HG02678 (cell line): Measurements from ENCODE around the gene DUSP7.
"Not testable (repeated sequence)": the region's sequence is repeated elsewhere in the genome, so short reads cannot be mapped to it uniquely, and the experiment has no call there.

ENCODE experiments used
- ATAC-seq: cut with Tn5 transposase; IDR thresholded peaks from one replicate; pipeline ENCODE4 v1.9.1; 2021; ENCODE audit warnings: mild to moderate bottlenecking, moderate library complexity; ENCODE audit not compliant: unreplicated experiment

DUSP7 gene

DNA sequence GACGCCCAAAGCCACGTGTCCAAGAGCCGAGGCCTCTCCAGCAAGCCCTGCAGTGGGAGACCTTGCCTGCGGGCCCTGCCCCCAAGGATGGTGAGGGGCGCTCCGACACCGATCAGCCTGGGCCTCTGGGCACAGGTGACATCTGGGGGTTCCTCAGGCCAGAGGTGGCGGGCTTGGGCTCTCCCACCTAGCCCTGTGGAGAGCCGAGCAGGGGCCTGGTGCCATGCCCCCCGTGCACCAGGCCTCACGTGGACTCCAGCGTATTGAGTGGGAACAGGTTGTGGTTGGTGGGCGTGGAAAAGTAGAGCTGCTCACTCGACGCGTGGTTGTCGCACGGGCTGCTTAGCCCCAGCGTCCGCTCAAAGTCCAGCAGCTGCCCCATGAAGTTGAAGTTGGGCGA, 5.8 kb downstream of the DUSP7 start:
- no peak for ATAC-seq

GRCh38 chr3:52049503-52049902, 6.9 kb downstream of the DUSP7 start:
- no peak for ATAC-seq

DNA sequence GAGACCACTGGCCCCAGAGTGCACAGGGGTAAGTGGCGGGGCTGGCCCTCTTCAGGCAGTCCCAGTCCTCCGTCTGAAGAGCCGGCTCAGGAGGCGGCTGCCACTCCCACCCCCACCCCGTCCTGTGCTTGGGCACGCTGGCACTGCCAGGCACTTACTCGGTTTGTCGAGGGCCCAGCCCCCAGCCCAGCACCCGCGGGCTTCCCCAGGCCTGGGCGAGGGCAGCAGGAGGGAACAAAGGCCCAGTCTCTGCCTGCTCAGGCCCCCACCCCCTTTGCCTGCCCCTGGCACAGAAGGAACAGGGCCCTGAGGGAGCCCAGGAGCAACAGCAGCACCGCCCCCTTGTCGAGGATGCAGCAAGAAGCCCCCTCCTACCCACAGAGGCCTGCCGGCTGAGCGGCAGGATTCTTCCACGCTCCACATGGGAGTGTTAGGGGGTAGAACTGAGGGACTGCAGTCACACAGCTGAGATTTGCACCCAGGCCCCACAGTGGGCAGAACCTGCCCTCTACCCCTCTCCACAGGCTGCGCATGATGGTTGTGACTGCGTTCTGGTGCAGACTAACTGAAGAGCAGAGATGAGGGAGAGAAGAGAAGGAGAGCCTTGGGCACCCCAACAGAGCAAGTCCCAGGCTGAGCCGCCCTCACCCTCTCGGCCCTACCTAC, 8.9 kb downstream of the DUSP7 start:
- ATAC-seq = no peak

DNA sequence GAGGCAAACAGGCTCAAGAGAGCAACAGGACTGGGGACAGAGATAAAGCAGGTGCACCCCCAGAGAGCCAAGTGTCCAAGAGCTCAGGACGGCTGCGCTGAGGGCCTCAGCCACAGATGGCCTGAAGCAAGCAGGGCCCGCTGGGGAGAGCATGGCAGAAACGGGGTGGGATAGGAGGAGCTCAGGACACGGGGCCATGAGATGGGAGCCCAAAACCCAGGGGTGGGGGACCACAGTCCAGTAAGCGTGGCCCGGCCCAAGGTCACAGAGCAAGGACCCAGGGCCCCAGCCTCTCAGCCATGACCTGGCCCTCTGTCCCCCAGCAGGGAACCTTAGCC, 9.5 kb downstream of the DUSP7 start:
- ATAC-seq = no peak

GRCh38 chr3:52046186-52046901, 10.0 kb downstream of the DUSP7 start:
- no peak for ATAC-seq

- ATAC-seq = no peak
These were observed 11.3 kb downstream of the DUSP7 start for GRCh38 chr3:52044869-52045619.

- no peak for ATAC-seq
These were observed 12.6 kb downstream of the DUSP7 start for GRCh38 chr3:52043750-52044149.

DNA sequence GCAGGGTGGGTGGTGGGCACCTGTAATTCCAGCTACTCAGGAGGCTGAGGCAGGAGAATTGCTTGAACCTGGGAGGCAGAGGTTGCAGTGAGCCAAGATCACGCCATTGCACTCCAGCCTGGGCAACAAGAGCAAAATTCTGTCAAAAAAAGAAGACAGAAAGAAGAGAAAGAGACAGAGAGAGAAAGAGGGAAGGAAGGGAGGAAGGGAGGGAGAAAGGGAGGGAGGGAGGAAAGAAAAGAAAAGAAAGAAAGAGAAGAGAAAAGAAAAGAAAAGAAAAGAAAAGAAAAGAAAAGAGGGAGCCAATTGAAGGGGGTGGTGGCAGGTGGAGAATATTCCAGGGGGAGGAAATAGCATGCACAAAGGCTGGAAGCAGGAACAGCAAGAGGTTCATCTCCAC, 13.3 kb downstream of the DUSP7 start:
- ATAC-seq = not testable (repeated sequence)

GRCh38 chr3:52041118-52041731, 15.1 kb downstream of the DUSP7 start:
- no peak for ATAC-seq

GRCh38 chr3:52040600-52040999, 15.8 kb downstream of the DUSP7 start:
- ATAC-seq = no peak

- no peak for ATAC-seq
These were observed 16.5 kb downstream of the DUSP7 start for GRCh38 chr3:52039846-52040245.

GRCh38 chr3:52039426-52039825, 16.9 kb downstream of the DUSP7 start:
- no peak for ATAC-seq

DNA sequence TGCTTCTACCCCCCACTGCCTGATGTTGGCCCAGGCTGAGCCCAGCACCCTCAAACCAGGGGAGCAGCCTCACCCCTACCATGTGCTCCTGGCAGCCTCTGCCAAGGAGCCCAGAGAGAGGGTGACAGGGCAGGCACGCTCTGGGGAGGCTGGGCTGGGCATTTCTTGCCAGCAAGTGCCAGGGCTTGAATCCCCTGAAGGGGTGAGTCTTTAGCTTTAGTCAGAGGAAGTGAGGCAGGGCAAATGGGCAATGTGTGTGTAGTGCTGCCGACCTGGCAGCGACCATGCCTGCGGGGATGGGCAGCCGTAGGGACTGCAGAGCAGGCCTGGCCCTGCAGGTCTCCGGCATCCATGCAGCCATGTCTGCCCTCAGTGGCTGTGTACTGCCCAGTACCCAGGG, 18.1 kb downstream of the DUSP7 start:
- ATAC-seq = no peak

DNA sequence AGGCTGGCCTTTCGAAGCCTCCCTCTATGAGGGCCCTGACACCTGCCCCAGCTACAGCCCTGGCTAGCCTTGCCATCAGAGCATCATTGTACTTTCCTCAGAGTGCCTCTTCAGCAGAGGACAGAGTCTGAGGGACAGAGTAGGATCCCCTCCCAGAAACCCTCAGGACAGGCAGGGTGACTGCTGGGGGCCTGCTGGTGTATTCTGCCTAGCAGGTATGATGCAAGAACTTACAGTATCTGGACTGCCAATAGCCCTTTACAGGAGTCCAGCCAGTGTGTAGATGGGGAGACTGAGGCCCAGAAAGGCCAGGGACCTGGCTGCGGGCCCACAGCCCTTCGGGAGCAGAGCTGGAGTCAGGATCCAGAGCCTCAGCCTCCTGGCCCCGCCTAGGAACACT, 19.1 kb downstream of the DUSP7 start:
- no peak for ATAC-seq

- ATAC-seq = no peak
These were observed 19.5 kb downstream of the DUSP7 start for GRCh38 chr3:52036829-52037228.

DNA sequence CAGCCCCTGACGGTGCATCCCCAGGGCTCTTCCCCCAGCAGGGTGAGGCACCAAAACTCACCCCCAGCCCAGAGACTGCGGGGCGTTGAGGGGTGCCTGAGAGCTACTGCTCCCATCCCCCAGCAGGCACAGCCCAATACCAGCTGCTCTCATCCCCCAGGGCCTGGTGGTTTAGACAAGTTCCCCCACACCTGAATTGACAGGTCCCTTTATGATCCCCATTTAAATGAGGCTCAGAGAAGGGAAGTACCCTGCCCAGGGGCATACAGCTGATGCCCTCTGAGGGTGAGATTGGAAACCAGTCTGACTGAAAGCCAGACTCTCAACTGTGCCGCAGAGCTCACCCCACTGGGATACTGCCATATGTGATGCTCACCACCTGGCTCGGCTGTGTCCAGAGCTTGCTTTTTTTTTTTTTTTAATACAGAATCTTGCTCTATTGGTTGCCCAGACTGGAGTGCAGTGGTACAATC, 20.1 kb downstream of the DUSP7 start:
- ATAC-seq = peak; percentile 74

DNA sequence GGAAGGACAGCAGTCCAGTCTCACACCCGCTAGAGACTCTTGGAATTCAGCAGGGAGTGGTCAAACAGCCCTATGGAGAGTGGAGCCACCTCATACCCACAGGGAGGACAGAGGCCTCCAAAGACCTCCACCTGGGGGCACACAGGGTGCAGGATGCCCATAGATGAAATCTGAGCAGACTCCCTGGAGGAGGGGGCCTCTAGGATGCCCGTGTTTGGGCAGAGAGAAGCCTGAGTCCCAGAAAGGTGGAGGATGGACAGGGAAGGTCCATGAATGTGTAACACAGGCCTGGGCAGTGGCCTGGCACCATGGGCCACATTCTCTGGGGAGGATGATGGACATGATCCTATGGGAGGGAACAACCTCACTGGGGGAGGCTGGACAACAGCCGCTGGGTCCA, 21.7 kb downstream of the DUSP7 start:
- ATAC-seq = no peak

GRCh38 chr3:52034212-52034611, 22.2 kb downstream of the DUSP7 start:
- ATAC-seq = no peak

- ATAC-seq = not testable (repeated sequence)
These were observed 22.6 kb downstream of the DUSP7 start for GRCh38 chr3:52033748-52034147.

- ATAC-seq = no peak
These were observed 23.5 kb downstream of the DUSP7 start for GRCh38 chr3:52032702-52033408.

- ATAC-seq = no peak
These were observed 24.5 kb downstream of the DUSP7 start for GRCh38 chr3:52031896-52032295.
